Measurements from ENCODE around the gene TVP23A.
A peak's percentile ranks its signal among the peaks of the same experiment; 100 is the strongest.

Gene TVP23A

DNA sequence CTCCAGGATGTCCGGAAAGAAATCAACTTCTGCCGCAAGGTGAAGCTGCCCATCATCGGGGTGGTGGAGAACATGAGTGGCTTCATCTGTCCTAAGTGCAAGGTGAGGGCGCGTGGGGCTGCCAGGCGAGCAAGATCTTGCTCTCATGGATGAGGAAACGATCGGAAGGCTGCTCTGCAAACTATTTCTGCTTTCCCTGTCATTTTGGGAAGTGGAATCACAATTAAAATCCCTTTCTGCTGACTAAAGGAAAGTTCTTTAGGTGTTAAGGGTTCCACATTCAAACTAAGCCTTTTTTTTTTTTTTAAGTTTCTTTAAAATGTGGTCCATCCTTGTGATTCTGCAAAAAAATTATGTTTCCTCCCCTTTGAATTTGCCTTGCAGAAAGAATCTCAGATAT is 57.2 kb downstream of the TVP23A start:
- TF ChIP-seq MYC (IDR thresholded peaks at IDR 0.05; ENCODE audit: low read depth, low read length), result no peak
- TF ChIP-seq, protein P1, sequence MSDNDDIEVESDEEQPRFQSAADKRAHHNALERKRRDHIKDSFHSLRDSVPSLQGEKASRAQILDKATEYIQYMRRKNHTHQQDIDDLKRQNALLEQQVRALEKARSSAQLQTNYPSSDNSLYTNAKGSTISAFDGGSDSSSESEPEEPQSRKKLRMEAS (IDR thresholded peaks at IDR 0.05; ENCODE audit: low read depth, low read length), result no peak
- TF ChIP-seq CTCF (IDR thresholded peaks at IDR 0.05; ENCODE audit: low read depth, low read length), result no peak
- no peak for TF ChIP-seq POLR2A (IDR thresholded peaks at IDR 0.05; ENCODE audit: extremely low read depth, insufficient read length)
- no peak overlapping the region for H3K4me3 ChIP-seq (ENCODE audit: low read depth, low read length)

DNA sequence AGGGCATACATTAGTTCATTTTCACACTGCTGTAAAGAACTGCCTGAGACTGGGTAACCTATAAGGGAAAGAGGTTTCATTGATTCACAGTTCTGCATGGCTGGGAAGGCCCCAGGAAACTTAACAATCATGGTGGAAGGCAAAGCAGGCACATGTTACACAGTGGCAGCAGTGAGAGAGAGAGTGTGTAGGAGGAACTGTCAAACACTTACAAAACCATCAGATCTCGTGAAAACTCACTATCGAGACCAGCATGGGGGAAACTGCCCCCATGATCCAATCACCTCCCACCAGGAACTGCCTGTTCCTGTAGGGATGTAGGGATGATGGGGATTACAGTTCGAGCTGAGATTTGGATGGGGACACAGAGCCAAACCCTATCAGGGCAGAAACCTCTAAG is 57.7 kb downstream of the TVP23A start:
- no peak overlapping the region for H3K4me3 ChIP-seq (ENCODE audit: low read depth, low read length)
- no peak for DNase-seq (ENCODE audit: low read depth)

More for the DNA sequence above, 57.2 kb downstream of the TVP23A start:
- no peak for DNase-seq (ENCODE audit: low read depth)

DNA sequence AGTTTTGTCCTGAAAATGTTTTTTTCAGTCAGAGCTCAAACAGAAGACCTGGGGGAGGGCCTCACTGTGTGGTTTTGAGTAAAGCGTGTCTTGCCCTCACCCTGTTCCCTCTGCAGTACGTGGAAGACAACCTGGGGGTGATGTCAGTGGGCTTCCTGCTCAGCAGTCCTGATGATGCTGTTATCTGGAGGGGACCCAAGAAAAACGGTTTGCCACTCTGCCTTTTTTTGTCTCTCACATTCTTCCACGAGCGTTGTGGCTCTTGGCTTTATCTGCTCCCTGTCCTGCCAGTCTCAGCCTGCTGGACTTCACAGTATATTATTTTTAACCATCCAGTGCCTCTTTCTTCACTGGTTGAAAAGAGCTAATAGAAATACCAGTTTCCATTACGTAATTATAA is 62.0 kb downstream of the TVP23A start:
- TF ChIP-seq, protein P1 (IDR thresholded peaks at IDR 0.05; ENCODE audit: low read depth, low read length), result no peak
- TF ChIP-seq POLR2A (IDR thresholded peaks at IDR 0.05; ENCODE audit: extremely low read depth, insufficient read length), result no peak
- no peak for TF ChIP-seq MYC (IDR thresholded peaks at IDR 0.05; ENCODE audit: low read depth, low read length)
- no peak overlapping the region for H3K4me3 ChIP-seq (ENCODE audit: low read depth, low read length)
- DNase-seq (ENCODE audit: low read depth), result no peak

More for the DNA sequence above, 57.7 kb downstream of the TVP23A start:
- TF ChIP-seq POLR2A (IDR thresholded peaks at IDR 0.05; ENCODE audit: extremely low read depth, insufficient read length), result no peak
- no peak for TF ChIP-seq MYC (IDR thresholded peaks at IDR 0.05; ENCODE audit: low read depth, low read length)
- no peak for TF ChIP-seq CTCF (IDR thresholded peaks at IDR 0.05; ENCODE audit: low read depth, low read length)
- TF ChIP-seq, protein P1 (IDR thresholded peaks at IDR 0.05; ENCODE audit: low read depth, low read length), result no peak

GRCh38 chr16:10754941-10755340 is 63.7 kb downstream of the TVP23A start:
- DNase-seq (ENCODE audit: low read depth), result no peak
- no peak for TF ChIP-seq MYC (IDR thresholded peaks at IDR 0.05; ENCODE audit: low read depth, low read length)
- TF ChIP-seq, protein P1 (IDR thresholded peaks at IDR 0.05; ENCODE audit: low read depth, low read length), result no peak
- no peak for TF ChIP-seq CTCF (IDR thresholded peaks at IDR 0.05; ENCODE audit: low read depth, low read length)
- no peak for TF ChIP-seq POLR2A (IDR thresholded peaks at IDR 0.05; ENCODE audit: extremely low read depth, insufficient read length)
- no peak overlapping the region for H3K4me3 ChIP-seq (ENCODE audit: low read depth, low read length)

- no peak for DNase-seq (ENCODE audit: low read depth)
- no peak for TF ChIP-seq CTCF (IDR thresholded peaks at IDR 0.05; ENCODE audit: low read depth, low read length)
- TF ChIP-seq MYC (IDR thresholded peaks at IDR 0.05; ENCODE audit: low read depth, low read length), result no peak
- TF ChIP-seq, protein P1 (IDR thresholded peaks at IDR 0.05; ENCODE audit: low read depth, low read length), result no peak
- no peak for TF ChIP-seq POLR2A (IDR thresholded peaks at IDR 0.05; ENCODE audit: extremely low read depth, insufficient read length)
- H3K4me3 ChIP-seq (ENCODE audit: low read depth, low read length), result no peak overlapping the region
Measured at GRCh38 chr16:10753670-10754069, 64.9 kb downstream of the TVP23A start.

GRCh38 chr16:10752843-10753523 is 65.6 kb downstream of the TVP23A start:
- DNase-seq (ENCODE audit: low read depth), result peak; percentile 53

More at GRCh38 chr16:10752843-10753523, 65.6 kb downstream of the TVP23A start:
- no peak for TF ChIP-seq POLR2A (IDR thresholded peaks at IDR 0.05; ENCODE audit: extremely low read depth, insufficient read length)
- no peak for TF ChIP-seq CTCF (IDR thresholded peaks at IDR 0.05; ENCODE audit: low read depth, low read length)
- TF ChIP-seq, protein P1 (IDR thresholded peaks at IDR 0.05; ENCODE audit: low read depth, low read length), result no peak
- TF ChIP-seq MYC (IDR thresholded peaks at IDR 0.05; ENCODE audit: low read depth, low read length), result no peak
- no peak overlapping the region for H3K4me3 ChIP-seq (ENCODE audit: low read depth, low read length)

Data from NB4 (cell line).